Measurements from ENCODE around the gene CYP2E1.
"Not testable (repeated sequence)": the region's sequence is repeated elsewhere in the genome, so short reads cannot be mapped to it uniquely, and the experiment has no call there.

Gene CYP2E1

DNA sequence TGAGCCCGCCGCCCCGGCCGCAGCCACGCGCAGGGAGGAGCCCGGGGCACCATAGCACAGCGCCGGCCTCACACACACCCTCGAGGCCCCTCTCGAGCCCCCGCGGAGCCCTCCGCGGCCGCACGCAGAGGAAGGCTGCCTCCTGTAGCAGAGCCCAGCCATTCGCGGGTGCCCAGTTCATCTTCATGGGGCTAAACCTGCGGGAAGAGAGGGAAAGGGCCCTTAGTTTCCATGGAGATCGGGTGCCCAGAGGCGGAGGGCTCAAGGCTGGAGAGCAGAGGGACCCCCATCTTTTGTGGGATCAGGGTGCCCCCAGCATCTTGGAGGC is 41.1 kb downstream of the CYP2E1 start:
- Histone ChIP-seq H2AFZ (ENCODE audit: low read depth, low read length) (no peak overlapping the region), H3K9me3 (ENCODE audit: insufficient read depth, low read length, severe bottlenecking) (peaks cover 30% of the 10 kb centered on the region), H3K9ac (ENCODE audit: low read depth, low read length) (no peak overlapping the region), H3K4me2 (ENCODE audit: insufficient read depth, low read length) (no peak overlapping the region), H3K4me1 (ENCODE audit: insufficient read depth, low read length) (no peaks in the 10 kb centered on the region), H3K4me3 (ENCODE audit: low read depth in 1 of 2, low read length in 2 of 2) (no peak overlapping the region), H3K79me2 (ENCODE audit: insufficient read depth, low read length) (no peaks in the 10 kb centered on the region), H3K27me3 (ENCODE audit: insufficient read depth, low read length, poor library complexity) (no peaks in the 10 kb centered on the region), H3K36me3 (ENCODE audit: insufficient read depth, low read length) (no peaks in the 10 kb centered on the region), H4K20me1 (ENCODE audit: insufficient read depth, low read length) (no peaks in the 10 kb centered on the region), H3K27ac (ENCODE audit: low read length) (no peak overlapping the region)
- DNase-seq (no peak), ATAC-seq (ENCODE audit: insufficient read depth, low read depth) (no peak)
- TF ChIP-seq, protein P1, sequence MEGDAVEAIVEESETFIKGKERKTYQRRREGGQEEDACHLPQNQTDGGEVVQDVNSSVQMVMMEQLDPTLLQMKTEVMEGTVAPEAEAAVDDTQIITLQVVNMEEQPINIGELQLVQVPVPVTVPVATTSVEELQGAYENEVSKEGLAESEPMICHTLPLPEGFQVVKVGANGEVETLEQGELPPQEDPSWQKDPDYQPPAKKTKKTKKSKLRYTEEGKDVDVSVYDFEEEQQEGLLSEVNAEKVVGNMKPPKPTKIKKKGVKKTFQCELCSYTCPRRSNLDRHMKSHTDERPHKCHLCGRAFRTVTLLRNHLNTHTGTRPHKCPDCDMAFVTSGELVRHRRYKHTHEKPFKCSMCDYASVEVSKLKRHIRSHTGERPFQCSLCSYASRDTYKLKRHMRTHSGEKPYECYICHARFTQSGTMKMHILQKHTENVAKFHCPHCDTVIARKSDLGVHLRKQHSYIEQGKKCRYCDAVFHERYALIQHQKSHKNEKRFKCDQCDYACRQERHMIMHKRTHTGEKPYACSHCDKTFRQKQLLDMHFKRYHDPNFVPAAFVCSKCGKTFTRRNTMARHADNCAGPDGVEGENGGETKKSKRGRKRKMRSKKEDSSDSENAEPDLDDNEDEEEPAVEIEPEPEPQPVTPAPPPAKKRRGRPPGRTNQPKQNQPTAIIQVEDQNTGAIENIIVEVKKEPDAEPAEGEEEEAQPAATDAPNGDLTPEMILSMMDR (IDR thresholded peaks at IDR 0.05; ENCODE audit: borderline replicate concordance, extremely low read depth, low read length, poor library complexity, severe bottlenecking) = no peak
- TF ChIP-seq EZH2 (IDR thresholded peaks at IDR 0.05; ENCODE audit: borderline replicate concordance, low read depth, low read length, severe bottlenecking) = no peak

DNA sequence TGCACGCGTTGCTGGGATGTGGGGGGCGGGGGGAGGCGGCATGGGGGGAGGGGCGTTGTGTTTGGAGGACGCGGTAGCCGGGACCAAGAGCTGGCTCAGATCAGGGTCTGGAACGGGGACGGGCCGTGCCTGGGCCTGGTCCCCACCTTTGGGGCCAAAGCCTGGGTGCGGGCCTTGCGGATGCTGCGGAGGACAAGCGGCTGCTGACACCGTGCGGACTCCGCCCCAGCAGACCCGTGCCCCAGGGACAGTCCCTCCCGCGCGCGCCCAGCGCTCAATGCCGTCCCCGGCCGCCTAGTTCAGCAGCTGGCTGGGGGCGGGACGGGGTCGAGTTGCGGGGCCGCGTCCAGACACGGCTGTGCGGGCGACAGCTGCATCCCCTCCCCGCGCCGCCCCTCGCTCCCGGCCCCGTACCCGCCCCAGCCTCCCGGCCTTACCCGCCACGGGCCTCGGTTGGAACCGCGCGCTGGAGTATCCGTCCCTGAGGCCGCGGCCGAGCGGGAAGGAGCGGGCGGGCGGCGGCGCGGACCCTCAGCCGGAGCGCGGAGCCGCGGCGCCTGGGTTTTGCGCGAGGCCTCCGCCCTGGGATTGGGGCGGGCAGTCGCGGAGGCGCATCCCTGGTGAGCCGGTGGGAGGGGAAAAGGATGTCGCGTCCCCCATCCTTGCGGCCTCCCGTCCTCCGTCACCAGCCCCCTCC is 41.8 kb downstream of the CYP2E1 start:
- not testable (repeated sequence) for H2AFZ ChIP-seq (ENCODE audit: low read depth, low read length); H3K4me3 ChIP-seq (ENCODE audit: low read depth in 1 of 2, low read length in 2 of 2); DNase-seq; H3K27ac ChIP-seq (ENCODE audit: low read length); H4K20me1 ChIP-seq (ENCODE audit: insufficient read depth, low read length); H3K4me1 ChIP-seq (ENCODE audit: insufficient read depth, low read length); H3K9ac ChIP-seq (ENCODE audit: low read depth, low read length); H3K27me3 ChIP-seq (ENCODE audit: insufficient read depth, low read length, poor library complexity); H3K79me2 ChIP-seq (ENCODE audit: insufficient read depth, low read length); H3K4me2 ChIP-seq (ENCODE audit: insufficient read depth, low read length); ATAC-seq (ENCODE audit: insufficient read depth, low read depth); H3K36me3 ChIP-seq (ENCODE audit: insufficient read depth, low read length)
- peaks cover 32% of the 10 kb centered on the region for H3K9me3 ChIP-seq (ENCODE audit: insufficient read depth, low read length, severe bottlenecking)

DNA sequence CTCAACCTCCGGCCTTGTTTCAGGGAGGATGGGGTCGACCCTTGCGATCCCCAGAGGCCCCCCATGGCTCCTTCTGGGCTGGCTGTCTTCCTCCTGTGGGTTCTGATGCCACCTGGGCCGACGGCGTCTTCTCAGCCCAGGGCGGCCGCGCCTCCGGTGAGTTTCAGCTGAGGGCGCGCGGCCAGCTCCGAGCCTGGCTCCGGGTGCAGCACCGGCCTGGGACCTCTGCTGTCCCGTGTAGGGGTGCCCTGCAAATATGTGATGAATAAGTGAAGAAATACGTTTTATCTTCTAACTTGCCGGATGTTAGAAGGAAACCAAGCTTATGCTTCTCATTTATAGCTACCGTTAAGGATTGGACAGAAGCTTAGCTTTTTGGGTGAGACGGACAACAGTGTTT is 42.6 kb downstream of the CYP2E1 start:
- H3K4me1 ChIP-seq (ENCODE audit: insufficient read depth, low read length); H3K27me3 ChIP-seq (ENCODE audit: insufficient read depth, low read length, poor library complexity); H4K20me1 ChIP-seq (ENCODE audit: insufficient read depth, low read length); DNase-seq; H3K4me2 ChIP-seq (ENCODE audit: insufficient read depth, low read length); H3K9ac ChIP-seq (ENCODE audit: low read depth, low read length); H3K4me3 ChIP-seq (ENCODE audit: low read depth in 1 of 2, low read length in 2 of 2); H3K27ac ChIP-seq (ENCODE audit: low read length); ATAC-seq (ENCODE audit: insufficient read depth, low read depth); H2AFZ ChIP-seq (ENCODE audit: low read depth, low read length); H3K79me2 ChIP-seq (ENCODE audit: insufficient read depth, low read length); H3K36me3 ChIP-seq (ENCODE audit: insufficient read depth, low read length): not testable (repeated sequence)
- H3K9me3 ChIP-seq (ENCODE audit: insufficient read depth, low read length, severe bottlenecking) = peaks cover 32% of the 10 kb centered on the region

DNA sequence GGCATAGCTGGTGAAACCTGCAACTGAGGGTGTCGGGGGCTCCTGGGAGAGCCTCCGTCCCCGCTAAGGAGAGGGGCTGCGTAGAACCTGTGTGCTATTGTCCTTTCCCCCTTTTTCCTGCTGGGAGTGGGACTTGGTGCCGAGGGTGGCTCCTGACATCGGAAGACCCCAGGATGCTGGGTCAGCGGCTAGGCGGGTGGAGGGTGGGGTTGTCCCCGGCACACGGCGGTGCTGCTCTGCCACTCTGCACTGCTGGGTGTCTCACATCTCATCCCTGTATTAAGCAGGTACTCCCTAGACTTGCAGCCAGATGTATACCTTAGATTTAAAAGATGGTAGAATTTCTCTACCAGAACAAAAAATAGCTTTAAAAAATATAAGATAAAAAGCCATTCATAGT is 44.9 kb downstream of the CYP2E1 start:
- ATAC-seq (ENCODE audit: insufficient read depth, low read depth); H3K4me3 ChIP-seq (ENCODE audit: low read depth in 1 of 2, low read length in 2 of 2): not testable (repeated sequence)

DNA sequence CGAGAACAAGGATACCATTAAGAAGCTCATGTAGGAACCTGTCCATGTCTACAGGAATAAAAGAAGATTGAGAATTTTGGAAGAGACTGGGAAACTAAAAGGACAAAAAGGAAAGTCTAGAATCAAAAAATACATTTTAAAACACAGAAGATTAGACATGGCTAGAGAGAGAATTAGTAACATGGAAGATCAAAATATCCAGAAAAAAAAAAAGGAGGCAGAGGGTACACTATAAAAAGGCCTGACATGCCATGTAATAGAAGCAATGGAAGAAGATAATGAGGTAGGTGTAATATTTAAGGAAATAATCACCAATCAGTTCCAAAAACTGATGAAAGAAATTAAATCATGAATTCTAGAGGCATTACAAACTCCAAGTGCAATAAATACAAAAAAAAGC is 46.3 kb downstream of the CYP2E1 start:
- H3K9me3 ChIP-seq (ENCODE audit: insufficient read depth, low read length, severe bottlenecking); H3K27me3 ChIP-seq (ENCODE audit: insufficient read depth, low read length, poor library complexity); H3K79me2 ChIP-seq (ENCODE audit: insufficient read depth, low read length); H2AFZ ChIP-seq (ENCODE audit: low read depth, low read length); H3K36me3 ChIP-seq (ENCODE audit: insufficient read depth, low read length); H3K9ac ChIP-seq (ENCODE audit: low read depth, low read length); H3K4me2 ChIP-seq (ENCODE audit: insufficient read depth, low read length); H3K27ac ChIP-seq (ENCODE audit: low read length); H3K4me3 ChIP-seq (ENCODE audit: low read depth in 1 of 2, low read length in 2 of 2); H3K4me1 ChIP-seq (ENCODE audit: insufficient read depth, low read length); DNase-seq; ATAC-seq (ENCODE audit: insufficient read depth, low read depth); H4K20me1 ChIP-seq (ENCODE audit: insufficient read depth, low read length): not testable (repeated sequence)

More for the DNA sequence above, 44.9 kb downstream of the CYP2E1 start:
- H3K79me2 ChIP-seq (ENCODE audit: insufficient read depth, low read length); H4K20me1 ChIP-seq (ENCODE audit: insufficient read depth, low read length); H3K4me1 ChIP-seq (ENCODE audit: insufficient read depth, low read length); H3K36me3 ChIP-seq (ENCODE audit: insufficient read depth, low read length); H3K27me3 ChIP-seq (ENCODE audit: insufficient read depth, low read length, poor library complexity); H3K27ac ChIP-seq (ENCODE audit: low read length); H3K9ac ChIP-seq (ENCODE audit: low read depth, low read length); H3K4me2 ChIP-seq (ENCODE audit: insufficient read depth, low read length); H2AFZ ChIP-seq (ENCODE audit: low read depth, low read length); DNase-seq: not testable (repeated sequence)
- peaks cover 17% of the 10 kb centered on the region for H3K9me3 ChIP-seq (ENCODE audit: insufficient read depth, low read length, severe bottlenecking)

DNA sequence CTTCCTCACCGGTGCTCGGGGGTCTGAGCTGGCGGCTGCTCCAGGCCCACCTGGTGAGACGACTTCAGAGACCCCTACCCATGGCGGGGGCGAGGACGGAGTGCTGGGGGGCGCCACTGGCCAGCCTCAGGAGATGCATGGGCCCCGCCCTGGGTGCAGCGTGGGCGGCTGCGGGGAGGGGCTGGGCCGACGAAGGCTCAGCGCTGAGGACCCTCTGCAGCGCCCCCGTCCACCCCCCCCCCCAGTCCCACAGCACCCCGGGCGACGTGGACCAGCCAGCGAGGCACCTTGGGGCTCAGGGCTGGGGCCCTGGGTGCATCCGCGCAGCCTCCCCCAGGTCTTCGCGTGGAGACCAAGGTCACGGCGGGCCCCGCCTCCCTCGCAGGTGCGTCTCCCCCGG is 49.9 kb downstream of the CYP2E1 start:
- H3K4me1 ChIP-seq (ENCODE audit: insufficient read depth, low read length); H3K27ac ChIP-seq (ENCODE audit: low read length); H3K36me3 ChIP-seq (ENCODE audit: insufficient read depth, low read length); H4K20me1 ChIP-seq (ENCODE audit: insufficient read depth, low read length); DNase-seq; H3K9me3 ChIP-seq (ENCODE audit: insufficient read depth, low read length, severe bottlenecking); H3K4me2 ChIP-seq (ENCODE audit: insufficient read depth, low read length); H3K27me3 ChIP-seq (ENCODE audit: insufficient read depth, low read length, poor library complexity); H3K9ac ChIP-seq (ENCODE audit: low read depth, low read length); H3K4me3 ChIP-seq (ENCODE audit: low read depth in 1 of 2, low read length in 2 of 2); H2AFZ ChIP-seq (ENCODE audit: low read depth, low read length); H3K79me2 ChIP-seq (ENCODE audit: insufficient read depth, low read length): not testable (repeated sequence)
- 0 out of 3 replicates have a peak, but pooled peaks have one; percentile 14 for ATAC-seq (ENCODE audit: insufficient read depth, low read depth)
